ENCODE measurements around the gene ULK4.
A peak's percentile ranks its signal among the peaks of the same experiment; 100 is the strongest.
"Not testable (repeated sequence)": the region's sequence is repeated elsewhere in the genome, so short reads cannot be mapped to it uniquely, and the experiment has no call there.

The ULK4 gene

DNA sequence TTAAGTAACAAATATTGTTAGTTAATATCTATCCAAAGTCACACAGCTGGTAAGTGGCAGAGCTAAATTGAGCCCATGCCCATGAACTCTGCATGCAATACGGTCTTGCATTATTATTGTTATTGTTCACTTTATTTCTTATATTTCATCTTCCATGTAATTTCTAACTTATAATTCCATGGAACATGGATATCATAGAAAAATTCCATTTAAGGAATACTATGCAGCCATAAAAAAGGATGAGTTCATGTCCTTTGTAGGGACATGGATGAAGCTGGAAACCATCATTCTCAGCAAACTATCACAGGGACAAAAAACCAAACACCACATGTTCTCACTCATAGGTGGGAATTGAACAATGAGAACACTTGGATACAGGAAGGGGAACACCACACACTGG, 508.3 kb downstream of the ULK4 start:
- H3K9me3 ChIP-seq: not testable (repeated sequence)

DNA sequence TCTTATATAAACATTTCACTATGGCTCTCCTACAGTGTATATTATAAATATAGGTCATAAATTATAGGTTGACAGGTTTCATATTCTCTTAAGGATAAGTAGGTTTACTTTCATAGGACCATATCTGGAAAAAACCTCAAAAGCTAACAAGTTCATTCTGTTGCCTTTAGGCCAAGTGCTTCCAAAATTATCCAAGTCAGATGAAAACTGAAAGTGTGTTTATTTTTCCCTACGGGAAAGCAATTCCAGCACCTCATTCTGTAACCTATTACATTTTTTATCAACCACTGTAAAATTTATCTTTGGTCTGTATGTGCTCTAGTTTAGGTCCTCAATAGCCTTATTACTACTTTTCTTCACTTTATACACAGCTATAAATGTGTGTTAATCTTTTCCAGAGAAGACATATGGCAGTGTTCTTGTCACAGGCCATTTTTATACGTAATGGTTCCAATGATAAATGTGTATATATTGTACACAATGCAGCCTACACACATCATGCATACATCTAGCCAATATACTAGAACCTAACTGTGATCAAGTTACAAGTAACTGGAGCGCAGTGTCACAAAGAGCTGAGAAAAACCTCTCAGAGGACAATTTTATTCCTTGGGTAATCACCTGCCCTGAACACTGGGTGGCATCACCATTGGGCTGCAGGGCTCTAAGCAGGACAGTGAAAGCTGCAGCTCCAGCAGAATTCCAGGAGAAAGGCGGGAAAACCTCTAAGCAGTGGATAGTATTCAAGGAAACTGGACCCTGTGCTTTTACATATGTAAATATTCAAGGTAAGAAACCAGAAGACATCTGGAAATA, 511.3 kb downstream of the ULK4 start:
- Histone ChIP-seq H3K4me3 (no peak overlapping the region), H3K36me3 (replicated peaks) (no peaks in the 10 kb centered on the region), H3K27me3 (ENCODE audit: low read depth) (no peaks in the 10 kb centered on the region), H3K4me1 (no peaks in the 10 kb centered on the region), H3K9me3 (no peaks in the 10 kb centered on the region)
- in situ Hi-C loops (cut with MboI; ENCODE audit: low sequenced_read_pairs): no loop called here
- peak in 1 of 2 experiments; percentile 11 for DNase-seq (ENCODE audit: low spot score in 2 of 2)

More for the DNA sequence above, 508.3 kb downstream of the ULK4 start:
- H3K4me1 ChIP-seq; DNase-seq (ENCODE audit: low spot score in 2 of 2); in situ Hi-C loops (cut with MboI; ENCODE audit: low sequenced_read_pairs); H3K27me3 ChIP-seq (ENCODE audit: low read depth); H3K36me3 ChIP-seq (replicated peaks); H3K4me3 ChIP-seq: not testable (repeated sequence)

DNA sequence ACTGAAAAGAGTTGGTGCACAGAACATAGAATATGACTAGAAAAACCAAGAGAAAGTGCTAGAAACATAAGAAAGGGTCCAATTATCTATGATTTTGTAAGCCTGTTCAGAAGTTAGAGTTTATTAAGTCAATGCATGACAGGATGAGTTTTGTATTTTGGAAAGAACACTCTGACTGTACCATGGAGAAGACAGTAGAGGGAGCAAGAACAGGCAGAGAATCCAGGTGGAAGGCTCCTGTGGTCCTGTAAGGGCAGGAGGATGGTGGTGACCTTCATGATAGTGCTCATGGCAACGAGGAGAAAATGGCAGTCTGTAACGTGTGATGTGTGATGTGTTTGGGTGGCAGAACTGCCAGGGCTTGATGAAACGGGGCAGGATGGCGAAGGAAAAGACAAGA, 513.5 kb downstream of the ULK4 start:
- no peaks in the 10 kb centered on the region for H3K4me1 ChIP-seq
- H3K4me3 ChIP-seq: no peak overlapping the region
- H3K36me3 ChIP-seq (replicated peaks): no peaks in the 10 kb centered on the region
- no peaks in the 10 kb centered on the region for H3K27me3 ChIP-seq (ENCODE audit: low read depth)
- in situ Hi-C loops (cut with MboI; ENCODE audit: low sequenced_read_pairs): no loop called here
- no peaks in the 10 kb centered on the region for H3K9me3 ChIP-seq
- DNase-seq (ENCODE audit: low spot score in 2 of 2): no peak

DNA sequence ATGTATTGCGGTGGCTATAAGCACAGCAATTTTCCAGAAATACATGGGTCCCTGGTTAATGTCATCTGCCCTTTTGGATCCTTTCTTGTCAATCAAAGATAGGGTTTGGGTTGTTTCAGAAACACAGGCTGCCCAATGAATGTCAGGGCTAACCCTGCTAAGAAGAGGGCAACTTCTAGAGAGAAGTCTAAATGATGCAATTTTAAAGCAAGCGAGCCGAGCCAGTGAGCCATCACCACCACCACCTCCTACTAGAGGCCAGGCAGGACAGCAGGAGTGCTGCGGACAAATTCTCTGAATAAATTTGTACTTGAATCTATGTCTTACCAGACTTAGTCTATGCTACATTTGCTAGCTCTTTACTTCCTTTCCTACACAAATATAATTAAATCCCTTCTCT, 514.2 kb downstream of the ULK4 start:
- Histone ChIP-seq H3K4me3 (no peak overlapping the region), H3K4me1 (no peaks in the 10 kb centered on the region), H3K27me3 (ENCODE audit: low read depth) (no peaks in the 10 kb centered on the region), H3K36me3 (replicated peaks) (no peaks in the 10 kb centered on the region), H3K9me3 (no peaks in the 10 kb centered on the region)
- in situ Hi-C loops (cut with MboI; ENCODE audit: low sequenced_read_pairs): no loop called here
- no peak for DNase-seq (ENCODE audit: low spot score in 2 of 2)

DNA sequence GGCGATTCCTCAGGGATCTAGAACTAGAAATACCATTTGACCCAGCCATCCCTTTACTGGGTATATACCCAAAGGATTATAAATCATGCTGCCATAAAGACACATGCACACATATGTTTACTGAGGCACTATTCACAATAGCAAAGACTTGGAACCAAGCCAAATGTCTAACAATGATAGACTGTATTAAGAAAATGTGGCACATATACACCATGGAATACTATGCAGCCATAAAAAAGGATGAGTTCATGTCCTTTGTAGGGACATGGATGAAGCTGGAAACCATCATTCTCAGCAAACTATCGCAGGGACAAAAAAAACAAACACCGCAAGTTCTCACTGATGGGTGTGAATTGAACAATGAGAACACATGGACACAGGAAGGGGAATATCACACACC, 515.6 kb downstream of the ULK4 start:
- in situ Hi-C loops (cut with MboI; ENCODE audit: low sequenced_read_pairs); H3K4me1 ChIP-seq; DNase-seq (ENCODE audit: low spot score in 2 of 2); H3K27me3 ChIP-seq (ENCODE audit: low read depth); H3K4me3 ChIP-seq; H3K9me3 ChIP-seq; H3K36me3 ChIP-seq (replicated peaks): not testable (repeated sequence)

GRCh38 chr3:41441568-41441967, 520.3 kb downstream of the ULK4 start:
- Histone ChIP-seq H3K27me3 (ENCODE audit: low read depth) (no peaks in the 10 kb centered on the region), H3K9me3 (no peaks in the 10 kb centered on the region), H3K36me3 (replicated peaks) (no peaks in the 10 kb centered on the region), H3K4me1 (no peaks in the 10 kb centered on the region), H3K4me3 (no peak overlapping the region)
- DNase-seq (ENCODE audit: low spot score in 2 of 2): no peak
- in situ Hi-C loops (cut with MboI; ENCODE audit: low sequenced_read_pairs): no loop called here

GRCh38 chr3:41441139-41441538, 520.8 kb downstream of the ULK4 start:
- DNase-seq (ENCODE audit: low spot score in 2 of 2): no peak
- H3K36me3 ChIP-seq (replicated peaks): no peaks in the 10 kb centered on the region
- no peaks in the 10 kb centered on the region for H3K9me3 ChIP-seq
- no peaks in the 10 kb centered on the region for H3K27me3 ChIP-seq (ENCODE audit: low read depth)
- H3K4me1 ChIP-seq: no peaks in the 10 kb centered on the region
- no peak overlapping the region for H3K4me3 ChIP-seq
- in situ Hi-C loops (cut with MboI; ENCODE audit: low sequenced_read_pairs): no loop called here

DNA sequence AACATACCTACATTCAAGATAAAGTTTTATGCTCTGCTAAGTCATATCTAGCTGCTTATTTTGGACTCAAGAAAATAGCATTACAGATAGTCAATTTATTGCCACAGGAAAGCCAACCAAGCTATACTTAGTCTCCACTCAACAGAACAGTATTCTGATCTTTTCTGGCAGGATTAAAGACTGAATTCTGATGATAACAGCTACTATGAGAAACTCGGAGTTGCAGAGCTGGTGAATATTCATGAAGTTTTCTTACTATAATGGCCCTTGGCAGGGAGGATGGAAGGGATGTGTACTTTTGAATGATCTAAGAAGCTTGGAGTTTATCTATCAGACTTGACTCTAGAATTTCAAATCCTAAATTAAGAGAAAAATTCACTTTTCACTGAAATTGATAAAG, 524.9 kb downstream of the ULK4 start:
- H3K4me1 ChIP-seq: no peaks in the 10 kb centered on the region
- H3K9me3 ChIP-seq: no peaks in the 10 kb centered on the region
- no peaks in the 10 kb centered on the region for H3K27me3 ChIP-seq (ENCODE audit: low read depth)
- DNase-seq (ENCODE audit: low spot score in 2 of 2): no peak
- in situ Hi-C loops (cut with MboI; ENCODE audit: low sequenced_read_pairs): no loop called here
- H3K4me3 ChIP-seq: no peak overlapping the region
- no peaks in the 10 kb centered on the region for H3K36me3 ChIP-seq (replicated peaks)

DNA sequence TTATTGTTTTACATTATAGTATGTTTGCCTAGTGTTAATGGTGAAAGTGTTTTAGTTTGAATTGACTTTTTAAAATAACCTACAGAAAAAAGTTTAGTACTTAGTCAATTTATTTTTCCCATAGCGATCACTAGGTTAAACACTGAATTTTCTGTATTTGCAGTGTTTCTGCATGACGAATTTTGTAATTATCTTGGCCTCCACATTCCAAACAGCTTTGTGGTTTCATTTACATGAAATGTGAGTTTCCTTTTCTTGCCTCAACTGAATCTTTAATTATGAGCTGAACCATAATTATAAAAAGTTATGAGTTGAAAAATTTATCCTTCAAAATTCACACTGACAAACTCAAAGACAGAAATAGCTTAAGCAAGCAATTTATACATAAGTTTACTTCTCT, 527.1 kb downstream of the ULK4 start:
- no peak for DNase-seq (ENCODE audit: low spot score in 2 of 2)
- no peaks in the 10 kb centered on the region for H3K36me3 ChIP-seq (replicated peaks)
- H3K4me3 ChIP-seq: no peak overlapping the region
- H3K27me3 ChIP-seq (ENCODE audit: low read depth): no peaks in the 10 kb centered on the region
- no peaks in the 10 kb centered on the region for H3K9me3 ChIP-seq
- no peaks in the 10 kb centered on the region for H3K4me1 ChIP-seq
- in situ Hi-C loops (cut with MboI; ENCODE audit: low sequenced_read_pairs): no loop called here

DNA sequence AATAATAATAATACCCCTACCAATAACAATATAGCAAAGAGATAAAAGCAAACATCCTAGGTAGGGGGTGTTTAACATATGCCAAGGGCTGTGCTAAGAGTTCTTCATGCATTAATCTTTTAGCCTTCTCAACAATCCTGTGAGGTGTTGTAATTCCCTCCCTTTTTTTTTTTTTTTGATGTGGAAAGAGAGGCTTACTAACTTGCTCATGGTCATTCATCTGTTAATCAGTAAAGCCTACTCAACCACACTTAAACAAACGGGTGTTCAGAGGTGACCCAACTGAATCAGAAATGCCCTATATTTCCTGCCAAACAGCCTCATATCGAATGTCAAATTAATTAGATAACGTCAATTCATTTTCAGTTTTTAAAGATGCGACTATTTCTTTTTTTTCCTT, 530.5 kb downstream of the ULK4 start:
- in situ Hi-C loops (cut with MboI; ENCODE audit: low sequenced_read_pairs): no loop called here
- H3K4me1 ChIP-seq: no peaks in the 10 kb centered on the region
- H3K27me3 ChIP-seq (ENCODE audit: low read depth): no peaks in the 10 kb centered on the region
- H3K36me3 ChIP-seq (replicated peaks): no peaks in the 10 kb centered on the region
- H3K4me3 ChIP-seq: no peak overlapping the region
- H3K9me3 ChIP-seq: no peaks in the 10 kb centered on the region
- DNase-seq (ENCODE audit: low spot score in 2 of 2): no peak

- Histone ChIP-seq H3K27me3 (ENCODE audit: low read depth) (no peaks in the 10 kb centered on the region), H3K4me3 (no peak overlapping the region), H3K36me3 (replicated peaks) (no peaks in the 10 kb centered on the region), H3K9me3 (no peaks in the 10 kb centered on the region), H3K4me1 (no peaks in the 10 kb centered on the region)
- in situ Hi-C loops (cut with MboI; ENCODE audit: low sequenced_read_pairs): no loop called here
- DNase-seq (ENCODE audit: low spot score in 2 of 2): no peak
Observed at GRCh38 chr3:41430886-41431285, 531.0 kb downstream of the ULK4 start.

- in situ Hi-C loops (cut with MboI; ENCODE audit: low sequenced_read_pairs): no loop called here
- Histone ChIP-seq H3K27me3 (ENCODE audit: low read depth) (no peaks in the 10 kb centered on the region), H3K36me3 (replicated peaks) (no peaks in the 10 kb centered on the region), H3K4me1 (no peaks in the 10 kb centered on the region), H3K9me3 (no peaks in the 10 kb centered on the region), H3K4me3 (no peak overlapping the region)
- no peak for DNase-seq (ENCODE audit: low spot score in 2 of 2)
Observed at GRCh38 chr3:41430391-41430790, 531.5 kb downstream of the ULK4 start.

GRCh38 chr3:41426485-41426884, 535.4 kb downstream of the ULK4 start:
- H3K27me3 ChIP-seq (ENCODE audit: low read depth): no peaks in the 10 kb centered on the region
- no peak overlapping the region for H3K4me3 ChIP-seq
- no peak for DNase-seq (ENCODE audit: low spot score in 2 of 2)
- H3K36me3 ChIP-seq (replicated peaks): no peaks in the 10 kb centered on the region
- H3K9me3 ChIP-seq: no peaks in the 10 kb centered on the region
- no peaks in the 10 kb centered on the region for H3K4me1 ChIP-seq
- in situ Hi-C loops (cut with MboI; ENCODE audit: low sequenced_read_pairs): no loop called here

GRCh38 chr3:41424543-41425300, 537.2 kb downstream of the ULK4 start:
- Histone ChIP-seq H3K36me3 (replicated peaks) (no peaks in the 10 kb centered on the region), H3K4me3 (no peak overlapping the region), H3K9me3 (no peaks in the 10 kb centered on the region), H3K27me3 (ENCODE audit: low read depth) (no peaks in the 10 kb centered on the region), H3K4me1 (no peaks in the 10 kb centered on the region)
- no peak for DNase-seq (ENCODE audit: low spot score in 2 of 2)
- in situ Hi-C loops (cut with MboI; ENCODE audit: low sequenced_read_pairs): no loop called here

Data from HAP-1 (cell line).